Nephron (organoid): ENCODE measurements around the gene E2F1.

Source experiments
- H3K27ac Mint-ChIP-seq, 3 experiments: 2 replicates each; pipeline ENCODE4 v1.8.0; 2020; ENCODE audit warnings: mixed read lengths in 3 of 3, mild to moderate bottlenecking in 2 of 3, moderate library complexity in 1 of 3
- H3K27me3 Mint-ChIP-seq: 2 replicates; pipeline ENCODE4 v1.8.0; 2021; ENCODE audit warnings: low read depth, mild to moderate bottlenecking, moderate library complexity, mixed read lengths
- H3K36me3 Mint-ChIP-seq: 2 replicates; pipeline ENCODE4 v1.8.0; 2020; ENCODE audit warnings: low read depth, mixed read lengths
- H3K4me1 Mint-ChIP-seq: 2 replicates; pipeline ENCODE4 v1.8.0; 2020; ENCODE audit warnings: mixed read lengths
- H3K4me3 Mint-ChIP-seq, 3 experiments: 2 replicates each; pipeline ENCODE4 v1.8.0; 2020; ENCODE audit warnings: mild to moderate bottlenecking in 3 of 3, mixed read lengths in 3 of 3, moderate library complexity in 2 of 3
- H3K9me3 Mint-ChIP-seq: 2 replicates; pipeline ENCODE4 v1.8.0; 2020; ENCODE audit warnings: mixed read lengths
- TF ChIP-seq, protein P1 (sequence below), 3 experiments: fragments of 200-600 bp; sonication (generic); IDR thresholded peaks; one replicate each; pipeline ENCODE4 v1.5.0; 2021; ENCODE audit warnings: antibody characterized with exemption in 3 of 3; ENCODE audit not compliant: unreplicated experiment in 3 of 3

E2F1 gene

DNA sequence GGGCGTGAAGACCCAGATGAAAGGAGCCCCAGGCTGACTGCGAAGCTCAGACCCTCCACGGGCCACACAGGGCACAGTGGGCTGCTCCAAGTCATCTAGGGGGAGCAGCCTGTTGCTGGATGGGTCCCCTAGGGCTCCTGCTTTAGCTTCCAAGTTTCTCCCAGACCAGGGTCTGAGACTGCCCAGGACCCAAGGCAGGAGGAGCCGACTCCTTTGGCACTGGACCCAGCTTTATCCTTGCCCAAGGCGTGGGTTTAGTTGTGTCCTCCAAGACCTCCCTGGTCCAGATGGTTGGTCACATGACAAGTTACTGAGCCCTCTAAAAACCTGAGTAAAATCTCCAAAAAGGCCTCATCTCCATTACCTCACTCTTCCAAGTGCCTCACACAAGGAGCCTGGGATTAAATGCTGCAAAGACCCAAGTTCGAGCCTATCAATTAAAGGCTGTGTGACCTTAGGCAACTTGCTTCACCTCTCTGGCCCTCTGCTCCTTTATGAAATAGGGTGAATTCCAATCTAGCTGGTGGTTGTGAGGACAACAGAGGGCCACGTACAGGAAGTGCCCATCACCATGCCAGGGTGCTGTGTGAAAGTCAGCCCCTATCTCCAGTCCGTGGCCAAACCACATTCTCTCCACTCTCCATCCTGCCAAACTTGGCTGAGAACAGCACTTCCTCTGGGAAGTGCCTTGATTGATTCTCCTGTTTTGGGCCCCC is 14.5 kb downstream of the E2F1 start:
- Mint-ChIP-seq H3K4me1 (peaks cover 49% of the 10 kb centered on the region), H3K27me3 (peaks cover under 1% of the 10 kb centered on the region), H3K36me3 (peaks cover under 1% of the 10 kb centered on the region), H3K27ac (peak overlapping the region in 2 of 3 experiments; percentile 37 to 73), H3K9me3 (no peaks in the 10 kb centered on the region), H3K4me3 (peak overlapping the region; percentile 63 to 93 (median 86))
- TF ChIP-seq, protein P1, sequence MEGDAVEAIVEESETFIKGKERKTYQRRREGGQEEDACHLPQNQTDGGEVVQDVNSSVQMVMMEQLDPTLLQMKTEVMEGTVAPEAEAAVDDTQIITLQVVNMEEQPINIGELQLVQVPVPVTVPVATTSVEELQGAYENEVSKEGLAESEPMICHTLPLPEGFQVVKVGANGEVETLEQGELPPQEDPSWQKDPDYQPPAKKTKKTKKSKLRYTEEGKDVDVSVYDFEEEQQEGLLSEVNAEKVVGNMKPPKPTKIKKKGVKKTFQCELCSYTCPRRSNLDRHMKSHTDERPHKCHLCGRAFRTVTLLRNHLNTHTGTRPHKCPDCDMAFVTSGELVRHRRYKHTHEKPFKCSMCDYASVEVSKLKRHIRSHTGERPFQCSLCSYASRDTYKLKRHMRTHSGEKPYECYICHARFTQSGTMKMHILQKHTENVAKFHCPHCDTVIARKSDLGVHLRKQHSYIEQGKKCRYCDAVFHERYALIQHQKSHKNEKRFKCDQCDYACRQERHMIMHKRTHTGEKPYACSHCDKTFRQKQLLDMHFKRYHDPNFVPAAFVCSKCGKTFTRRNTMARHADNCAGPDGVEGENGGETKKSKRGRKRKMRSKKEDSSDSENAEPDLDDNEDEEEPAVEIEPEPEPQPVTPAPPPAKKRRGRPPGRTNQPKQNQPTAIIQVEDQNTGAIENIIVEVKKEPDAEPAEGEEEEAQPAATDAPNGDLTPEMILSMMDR (IDR thresholded peaks at IDR 0.05; ENCODE audit: unreplicated experiment in 3 of 3), result no peak

DNA sequence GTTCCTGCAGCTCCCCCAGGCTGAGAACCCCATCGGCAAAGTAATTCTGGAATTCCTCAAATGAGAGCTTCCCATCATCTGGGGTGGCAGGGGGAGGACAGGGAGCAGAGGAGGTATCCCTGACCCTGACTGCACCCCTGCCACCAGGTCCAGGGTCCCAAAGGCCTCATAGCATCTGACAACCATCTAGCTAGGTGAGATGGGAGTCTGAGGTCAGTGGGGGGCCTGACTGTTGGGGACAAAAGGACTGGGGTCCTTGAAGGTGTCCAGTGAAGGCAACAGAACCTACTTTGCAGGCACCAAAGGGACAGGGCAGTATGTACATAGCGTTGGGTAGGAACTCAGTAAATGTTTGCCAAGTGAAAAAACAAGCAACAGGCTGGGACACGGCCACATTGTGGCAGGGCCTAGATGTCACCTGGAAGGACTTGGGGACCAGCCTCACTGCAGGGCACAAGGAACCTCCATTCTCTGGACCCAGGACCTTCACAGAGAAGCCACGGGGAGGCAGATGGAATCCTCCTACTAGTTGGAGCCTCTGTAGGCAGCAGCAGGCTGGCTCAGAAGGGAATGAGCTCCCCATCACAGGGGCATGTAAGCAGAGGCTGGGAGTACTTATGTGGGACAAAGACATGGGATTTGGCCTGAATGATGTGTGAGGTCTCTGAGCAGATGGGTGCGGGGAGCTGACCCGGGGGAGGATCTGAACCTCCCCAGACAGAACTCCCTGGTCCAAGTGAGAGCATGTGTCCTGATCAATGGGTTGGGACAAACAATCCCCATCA is 15.3 kb downstream of the E2F1 start:
- peaks cover 48% of the 10 kb centered on the region for H3K4me1 Mint-ChIP-seq
- TF ChIP-seq, protein P1 (IDR thresholded peaks at IDR 0.05; ENCODE audit: unreplicated experiment in 3 of 3), result no peak
- H3K4me3 Mint-ChIP-seq, result peak overlapping the region; percentile 51 to 74 (median 63)
- peaks cover 3% of the 10 kb centered on the region for H3K27me3 Mint-ChIP-seq
- H3K36me3 Mint-ChIP-seq, result peaks cover 3% of the 10 kb centered on the region
- H3K9me3 Mint-ChIP-seq, result no peaks in the 10 kb centered on the region
- H3K27ac Mint-ChIP-seq, result peak overlapping the region in 2 of 3 experiments; percentile 37 to 73

DNA sequence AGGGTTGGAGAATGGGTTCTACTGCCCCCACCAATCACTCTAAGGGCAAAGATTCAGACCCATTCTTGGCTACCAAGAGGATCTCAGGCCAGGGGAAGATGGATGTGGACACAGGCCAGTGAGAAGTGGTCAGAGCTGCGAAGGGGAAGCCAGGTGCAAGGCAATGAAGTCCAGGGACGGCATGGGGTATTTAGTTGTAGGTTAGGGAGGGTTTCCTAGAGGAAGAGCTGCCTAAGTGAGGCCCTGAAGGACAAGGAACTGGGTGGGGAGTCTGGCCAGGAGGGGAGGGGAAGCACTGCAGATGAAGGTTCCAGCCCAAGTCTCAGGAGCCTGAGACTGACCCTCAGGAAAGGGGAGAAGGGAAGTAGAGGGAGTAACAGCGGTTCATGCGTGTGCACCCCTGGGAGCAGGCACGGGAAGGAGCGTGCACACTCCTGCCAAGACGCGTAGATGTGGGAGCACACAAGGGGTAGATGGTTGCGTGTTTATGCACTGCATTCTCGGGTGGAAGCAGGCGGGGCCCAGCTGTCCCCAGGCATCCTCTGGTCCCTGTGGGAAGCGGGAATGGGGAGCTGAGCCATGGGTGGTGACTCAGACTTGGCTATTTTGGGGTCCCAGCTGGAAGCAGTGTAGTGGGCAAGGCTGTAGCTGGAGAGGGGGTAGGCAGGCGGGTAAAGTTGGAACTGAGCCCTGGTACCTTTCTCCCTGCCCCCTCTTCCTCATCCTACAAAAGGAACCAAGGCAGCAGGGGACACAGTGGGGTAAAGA is 16.1 kb downstream of the E2F1 start:
- peak overlapping the region in 1 of 3 experiments; percentile 13 for H3K27ac Mint-ChIP-seq
- peaks cover 40% of the 10 kb centered on the region for H3K4me1 Mint-ChIP-seq
- peaks cover 3% of the 10 kb centered on the region for H3K27me3 Mint-ChIP-seq
- TF ChIP-seq, protein P1 (IDR thresholded peaks at IDR 0.05; ENCODE audit: unreplicated experiment in 3 of 3), result no peak
- H3K36me3 Mint-ChIP-seq, result peaks cover 3% of the 10 kb centered on the region
- no peaks in the 10 kb centered on the region for H3K9me3 Mint-ChIP-seq
- H3K4me3 Mint-ChIP-seq, result peak overlapping the region; percentile 12 to 74 (median 15)

DNA sequence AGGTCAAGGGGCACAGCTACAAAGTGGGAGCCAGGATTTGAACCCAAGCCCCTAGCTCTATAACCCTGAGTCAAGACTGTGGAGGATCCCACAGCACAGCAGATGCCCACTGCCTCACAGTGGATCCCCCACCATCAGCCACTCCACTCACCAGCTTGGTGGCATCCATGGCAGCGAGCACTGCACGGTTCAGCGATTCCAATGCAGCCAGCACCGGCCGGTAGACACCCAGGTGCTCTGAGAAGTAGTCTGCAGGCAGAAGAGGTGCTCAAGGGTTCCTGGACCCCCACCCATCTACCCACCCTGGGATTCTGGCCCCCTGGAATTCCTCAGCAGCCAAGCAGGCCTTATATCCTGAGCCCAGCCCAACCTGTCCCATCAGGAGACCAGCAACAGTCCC is 17.0 kb downstream of the E2F1 start:
- H3K4me1 Mint-ChIP-seq, result peaks cover 44% of the 10 kb centered on the region
- no peaks in the 10 kb centered on the region for H3K9me3 Mint-ChIP-seq
- H3K4me3 Mint-ChIP-seq, result peak overlapping the region in 2 of 3 experiments; percentile 16 to 61
- H3K27me3 Mint-ChIP-seq, result peaks cover 3% of the 10 kb centered on the region
- no peak overlapping the region for H3K27ac Mint-ChIP-seq
- H3K36me3 Mint-ChIP-seq, result peaks cover 3% of the 10 kb centered on the region
- TF ChIP-seq, protein P1 (IDR thresholded peaks at IDR 0.05; ENCODE audit: unreplicated experiment in 3 of 3), result no peak

DNA sequence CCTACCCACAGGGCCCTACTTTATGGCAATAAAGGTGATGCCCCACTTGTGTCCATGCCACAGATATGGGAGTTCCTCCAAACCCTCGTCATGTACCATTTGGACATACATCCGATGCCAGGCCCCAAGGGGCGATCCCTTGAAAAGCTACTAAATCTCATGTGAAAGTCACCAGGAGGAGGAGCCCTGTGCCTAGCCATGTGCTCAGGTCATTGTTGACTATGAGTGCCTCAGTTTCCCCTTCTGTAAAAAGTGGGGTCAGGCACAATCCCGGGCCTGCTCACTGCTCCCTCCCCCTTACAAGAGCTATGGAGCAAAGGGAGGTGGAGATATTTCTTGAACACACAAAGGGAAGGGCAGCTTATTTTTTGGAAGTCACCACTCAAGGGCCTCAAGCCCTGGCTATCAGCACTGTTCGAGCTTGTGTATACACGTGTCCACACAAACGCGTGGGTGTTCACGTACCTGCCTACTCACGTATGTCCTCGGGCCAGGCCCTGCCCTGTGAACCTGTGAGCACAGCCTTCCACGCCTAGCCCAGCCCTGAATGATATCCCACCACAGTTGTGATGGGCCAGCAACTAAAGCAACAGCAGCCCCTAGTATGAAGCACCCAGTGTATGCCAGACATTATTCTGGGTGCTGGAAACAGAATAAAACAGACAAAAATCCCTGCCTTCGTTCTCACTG is 17.6 kb downstream of the E2F1 start:
- Mint-ChIP-seq H3K36me3 (peaks cover 3% of the 10 kb centered on the region), H3K4me3 (peak overlapping the region; percentile 32 to 61 (median 47)), H3K27me3 (peaks cover 3% of the 10 kb centered on the region), H3K4me1 (peaks cover 46% of the 10 kb centered on the region), H3K27ac (no peak overlapping the region), H3K9me3 (no peaks in the 10 kb centered on the region)
- TF ChIP-seq, protein P1 (IDR thresholded peaks at IDR 0.05; ENCODE audit: unreplicated experiment in 3 of 3), result no peak
